Endothelial cell (in vitro differentiated cells): ENCODE data around the gene PNLDC1. TPM values are rescaled to one million over a fixed set of nuclear protein-coding genes. Genes with fewer than 3 reads are reported as not detected.
"Not testable (repeated sequence)": the region's sequence is repeated elsewhere in the genome, so short reads cannot be mapped to it uniquely, and the experiment has no call there.

Source experiments
- DNase-seq: peaks from one replicate; pipeline ENCODE4 v3.0.0; 2021; ENCODE audit warnings: low spot score
- H3K27ac Mint-ChIP-seq: one replicate; pipeline ENCODE4 v1.8.0; 2021; ENCODE audit warnings: mixed read lengths, inconsistent platforms; ENCODE audit not compliant: unreplicated experiment
- H3K27me3 Mint-ChIP-seq: one replicate; pipeline ENCODE4 v1.8.0; 2021; ENCODE audit warnings: mild to moderate bottlenecking, moderate library complexity, mixed read lengths, inconsistent platforms; ENCODE audit not compliant: unreplicated experiment
- H3K36me3 Mint-ChIP-seq: one replicate; pipeline ENCODE4 v1.8.0; 2021; ENCODE audit warnings: mild to moderate bottlenecking, low read depth, mixed read lengths, inconsistent platforms; ENCODE audit not compliant: unreplicated experiment
- H3K4me1 Mint-ChIP-seq: one replicate; pipeline ENCODE4 v1.8.0; 2021; ENCODE audit warnings: mild to moderate bottlenecking, mixed read lengths, inconsistent platforms; ENCODE audit not compliant: unreplicated experiment
- H3K4me3 Mint-ChIP-seq: one replicate; pipeline ENCODE4 v1.8.0; 2021; ENCODE audit warnings: mild to moderate bottlenecking, mixed read lengths, inconsistent platforms; ENCODE audit not compliant: unreplicated experiment
- H3K9me3 Mint-ChIP-seq: one replicate; pipeline ENCODE4 v1.8.0; 2021; ENCODE audit warnings: mixed read lengths, inconsistent platforms; ENCODE audit not compliant: unreplicated experiment
- total RNA-seq: library from RNA; stranded (reverse); fragmentation: NEBNext Ultra II Directional; extraction: Animal tissue kit (Norgen Biotek cat#: 25700); gene quantifications from one replicate; pipeline ENCODE4 v1.2.1, GENCODE V29; 2021; ENCODE audit not compliant: unreplicated experiment
- TF ChIP-seq, protein P1 (sequence below): fragments of 200-600 bp; sonication (generic); IDR thresholded peaks from one replicate; pipeline ENCODE4 v1.5.0; 2021; ENCODE audit warnings: antibody characterized with exemption; ENCODE audit not compliant: unreplicated experiment

The PNLDC1 gene
- total RNA-seq, 1 donor from 2014 or later = not detected

DNA sequence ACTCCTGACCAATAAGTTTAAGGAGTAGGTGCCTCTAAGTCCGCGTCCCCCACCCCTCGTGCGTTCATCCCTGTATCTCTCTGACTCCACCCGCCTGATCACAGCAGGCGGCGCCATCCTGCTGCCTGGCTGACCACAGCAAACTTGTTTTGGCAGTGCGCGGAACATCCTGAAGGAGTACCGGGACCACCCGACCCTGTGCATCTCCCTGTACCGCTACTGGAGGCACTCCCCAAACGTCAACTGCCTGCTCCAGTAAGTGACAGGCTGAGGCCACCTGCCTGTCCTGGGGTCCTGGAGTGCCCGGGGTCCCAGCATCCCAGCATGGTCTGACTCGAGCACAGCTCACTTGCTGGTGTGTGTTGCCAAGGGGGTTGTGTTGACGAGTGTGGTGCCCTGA is 19.0 kb downstream of the PNLDC1 start:
- Mint-ChIP-seq H3K9me3 (no peaks in the 10 kb centered on the region), H3K4me3 (no peak overlapping the region), H3K27me3 (peaks cover 13% of the 10 kb centered on the region), H3K36me3 (peaks cover 7% of the 10 kb centered on the region), H3K4me1 (peaks cover 5% of the 10 kb centered on the region), H3K27ac (no peak overlapping the region)
- no peak for DNase-seq
- TF ChIP-seq, protein P1, sequence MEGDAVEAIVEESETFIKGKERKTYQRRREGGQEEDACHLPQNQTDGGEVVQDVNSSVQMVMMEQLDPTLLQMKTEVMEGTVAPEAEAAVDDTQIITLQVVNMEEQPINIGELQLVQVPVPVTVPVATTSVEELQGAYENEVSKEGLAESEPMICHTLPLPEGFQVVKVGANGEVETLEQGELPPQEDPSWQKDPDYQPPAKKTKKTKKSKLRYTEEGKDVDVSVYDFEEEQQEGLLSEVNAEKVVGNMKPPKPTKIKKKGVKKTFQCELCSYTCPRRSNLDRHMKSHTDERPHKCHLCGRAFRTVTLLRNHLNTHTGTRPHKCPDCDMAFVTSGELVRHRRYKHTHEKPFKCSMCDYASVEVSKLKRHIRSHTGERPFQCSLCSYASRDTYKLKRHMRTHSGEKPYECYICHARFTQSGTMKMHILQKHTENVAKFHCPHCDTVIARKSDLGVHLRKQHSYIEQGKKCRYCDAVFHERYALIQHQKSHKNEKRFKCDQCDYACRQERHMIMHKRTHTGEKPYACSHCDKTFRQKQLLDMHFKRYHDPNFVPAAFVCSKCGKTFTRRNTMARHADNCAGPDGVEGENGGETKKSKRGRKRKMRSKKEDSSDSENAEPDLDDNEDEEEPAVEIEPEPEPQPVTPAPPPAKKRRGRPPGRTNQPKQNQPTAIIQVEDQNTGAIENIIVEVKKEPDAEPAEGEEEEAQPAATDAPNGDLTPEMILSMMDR = no peak

DNA sequence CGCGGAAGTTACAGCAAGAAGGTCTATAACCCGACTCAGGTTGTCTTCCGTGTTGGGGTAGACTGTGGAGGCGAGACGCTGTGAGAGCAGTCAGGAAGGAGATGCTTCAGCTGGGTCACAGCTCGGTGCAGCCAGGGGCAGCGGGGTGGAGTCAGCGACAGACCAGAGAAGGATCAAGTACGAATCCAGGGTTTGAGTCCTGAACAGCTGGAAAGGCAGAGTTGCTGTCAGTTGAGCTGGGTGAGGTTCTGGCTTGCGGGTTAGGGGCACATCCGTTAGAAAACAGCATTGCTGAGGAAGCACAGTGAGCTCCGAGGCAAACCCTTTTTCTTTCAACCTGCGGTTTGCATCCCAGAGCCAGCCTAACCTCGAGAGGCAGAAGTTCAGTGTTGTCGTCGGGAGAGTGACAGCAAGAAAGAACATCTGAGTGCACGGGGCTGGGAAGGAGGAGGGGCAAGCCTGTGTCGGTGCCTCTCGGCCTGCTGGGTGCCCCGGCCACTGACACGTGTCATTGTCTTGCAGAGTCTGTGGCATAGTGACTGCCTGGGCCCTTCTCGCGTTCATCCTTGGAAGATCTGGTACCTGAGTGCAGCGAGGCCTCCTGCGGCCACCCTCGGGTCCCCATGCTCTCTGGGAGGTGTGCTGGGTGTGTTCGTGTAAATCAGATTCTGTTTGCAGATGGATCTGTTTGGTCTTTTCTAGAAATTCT is 20.0 kb downstream of the PNLDC1 start:
- no peak for DNase-seq
- peaks cover 5% of the 10 kb centered on the region for H3K4me1 Mint-ChIP-seq
- H3K27me3 Mint-ChIP-seq = peaks cover 12% of the 10 kb centered on the region
- H3K36me3 Mint-ChIP-seq = peaks cover 7% of the 10 kb centered on the region
- no peaks in the 10 kb centered on the region for H3K9me3 Mint-ChIP-seq
- H3K4me3 Mint-ChIP-seq = no peak overlapping the region
- no peak overlapping the region for H3K27ac Mint-ChIP-seq
- TF ChIP-seq, protein P1 = no peak

DNA sequence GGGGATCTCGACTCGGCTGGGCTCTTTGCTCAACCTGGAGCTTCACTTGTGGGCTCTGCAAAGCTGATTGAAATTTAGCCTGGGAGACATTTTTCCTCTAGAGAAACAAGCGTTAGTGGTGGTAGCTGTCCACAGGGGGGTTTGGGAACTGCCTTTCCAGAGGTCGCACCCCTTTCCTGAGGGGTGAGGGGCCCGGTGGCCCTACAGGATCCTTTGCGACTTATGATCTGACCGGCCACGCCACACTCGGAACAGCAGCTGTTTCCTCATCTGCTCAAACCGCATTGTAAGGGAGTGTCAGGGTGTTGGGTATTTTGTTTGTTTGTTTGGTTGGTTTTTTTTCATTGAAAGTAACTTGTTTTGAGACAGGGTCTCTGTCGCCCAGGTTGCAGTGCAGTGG is 21.0 kb downstream of the PNLDC1 start:
- Mint-ChIP-seq H3K9me3 (no peaks in the 10 kb centered on the region), H3K36me3 (peaks cover 7% of the 10 kb centered on the region), H3K27ac (no peak overlapping the region), H3K4me1 (peaks cover 5% of the 10 kb centered on the region), H3K4me3 (no peak overlapping the region), H3K27me3 (peaks cover 11% of the 10 kb centered on the region)
- TF ChIP-seq, protein P1 = no peak
- DNase-seq = no peak

DNA sequence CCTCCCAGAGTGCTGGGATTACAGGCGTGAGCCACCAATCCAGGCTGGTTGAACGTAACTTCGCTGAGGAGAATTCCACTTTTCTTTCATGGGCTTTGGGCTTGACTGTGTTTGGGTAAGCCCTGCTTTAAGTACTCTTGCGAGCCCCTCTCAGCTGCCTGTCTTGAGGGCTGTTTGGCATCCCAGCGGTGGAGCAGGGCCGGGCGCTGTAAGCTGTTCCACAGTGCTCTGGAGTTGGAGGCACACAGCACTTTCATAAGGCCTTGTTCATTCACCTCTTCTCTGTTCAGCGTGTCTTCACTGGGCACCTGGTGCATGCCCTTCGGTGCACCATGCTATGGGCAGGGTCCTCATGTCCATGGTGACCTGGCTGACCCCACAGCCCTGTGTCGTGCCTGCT is 21.6 kb downstream of the PNLDC1 start:
- no peaks in the 10 kb centered on the region for H3K9me3 Mint-ChIP-seq
- H3K27me3 Mint-ChIP-seq = peaks cover 11% of the 10 kb centered on the region
- no peak overlapping the region for H3K4me3 Mint-ChIP-seq
- H3K27ac Mint-ChIP-seq = no peak overlapping the region
- no peak for DNase-seq
- TF ChIP-seq, protein P1 = no peak
- peaks cover 7% of the 10 kb centered on the region for H3K36me3 Mint-ChIP-seq
- H3K4me1 Mint-ChIP-seq = peaks cover 5% of the 10 kb centered on the region

DNA sequence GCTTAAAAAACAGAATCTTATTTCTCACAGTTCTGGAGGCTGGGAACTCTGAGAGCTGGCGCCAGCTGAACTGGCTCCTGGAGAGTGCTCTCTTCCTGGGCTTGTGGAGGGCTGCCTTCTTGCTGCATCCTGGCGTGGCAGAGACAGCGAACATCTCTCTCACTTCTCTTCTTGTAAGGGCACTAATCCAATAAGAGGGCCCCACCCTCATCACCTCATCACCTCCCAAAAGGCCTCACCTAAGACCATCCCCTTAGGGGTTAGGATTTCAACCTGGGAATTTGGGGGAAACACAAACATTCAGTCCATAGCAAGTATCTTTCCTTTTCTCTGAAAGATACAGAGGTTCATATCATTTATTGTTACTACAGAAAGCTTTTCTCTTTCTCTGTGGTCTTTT is 23.9 kb downstream of the PNLDC1 start:
- DNase-seq = no peak
- H3K36me3 Mint-ChIP-seq = peaks cover 7% of the 10 kb centered on the region
- no peaks in the 10 kb centered on the region for H3K9me3 Mint-ChIP-seq
- H3K27ac Mint-ChIP-seq = no peak overlapping the region
- H3K4me3 Mint-ChIP-seq = no peak overlapping the region
- TF ChIP-seq, protein P1 = no peak
- H3K27me3 Mint-ChIP-seq = peaks cover 9% of the 10 kb centered on the region
- peaks cover 5% of the 10 kb centered on the region for H3K4me1 Mint-ChIP-seq

DNA sequence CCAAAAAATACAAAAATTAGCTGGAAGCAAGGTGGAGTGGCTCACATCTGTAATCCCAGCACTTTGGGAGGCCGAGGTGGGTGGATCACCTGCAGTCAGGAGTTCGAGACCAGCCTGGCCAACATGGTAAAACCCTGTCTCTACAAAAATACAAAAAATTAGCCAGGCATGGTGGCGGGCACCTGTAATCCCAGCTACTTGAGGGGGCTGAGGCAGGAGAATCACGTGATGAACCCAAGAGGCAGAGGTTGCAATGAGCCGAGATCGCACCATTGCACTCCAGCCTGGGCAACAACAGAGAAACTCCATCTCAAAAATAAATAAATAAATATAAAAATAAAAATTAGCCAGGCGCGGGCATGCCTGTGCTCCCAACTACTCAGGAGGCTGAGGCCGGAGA is 24.6 kb downstream of the PNLDC1 start:
- not testable (repeated sequence) for H3K4me3 Mint-ChIP-seq, H3K36me3 Mint-ChIP-seq, H3K27me3 Mint-ChIP-seq, DNase-seq, H3K9me3 Mint-ChIP-seq, H3K27ac Mint-ChIP-seq, H3K4me1 Mint-ChIP-seq
